K562 (cell line): ENCODE results near the gene CNTN6. TPM values are rescaled to one million over a fixed set of nuclear protein-coding genes. Genes with fewer than 3 reads are reported as not detected.

Experiments used
- polyA plus RNA-seq, 8 experiments: library from polyadenylated mRNA; depleted of rRNA in 4 of 8; stranded (reverse) in 5 of 8; unstranded in 3 of 8; fragments of >200 nt; fragmentation: Nextera tagmentation in 2 of 8; fragmentation: Illumina TruSeq in 1 of 8; extraction: Ambion mirVana in 2 of 8; extraction: Trizol in 1 of 8; gene quantifications; 2 replicates each; pipeline versions ENCODE4 v1.2.1 to v1.2.3, GENCODE V29; 2011 to 2014; ENCODE audit warnings: inconsistent platforms in 1 of 8, missing spikeins in 1 of 8
- total RNA-seq, 7 experiments: library from RNA; depleted of rRNA in 6 of 7; stranded (reverse); fragments of >200 nt in 6 of 7; fragmentation: Illumina TruSeq in 2 of 7; extraction: Trizol in 2 of 7; gene quantifications; 2 replicates each; pipeline versions ENCODE4 v1.2.1 to v1.2.3, GENCODE V29; 2011 to 2021; ENCODE audit warnings: low replicate concordance in 1 of 7
- TF ChIP-seq, protein P1 (sequence below): fragments of 450-650 bp; IDR thresholded peaks from 2 replicates; pipeline ENCODE4 v1.6.1; 2016; ENCODE audit warnings: mild to moderate bottlenecking, moderate library complexity

Gene CNTN6
- total and polyA plus RNA-seq, 9 of the 15 experiments (the other 6 are each of a cell fraction or from before 2014, with no cell fraction given) = not detected

DNA sequence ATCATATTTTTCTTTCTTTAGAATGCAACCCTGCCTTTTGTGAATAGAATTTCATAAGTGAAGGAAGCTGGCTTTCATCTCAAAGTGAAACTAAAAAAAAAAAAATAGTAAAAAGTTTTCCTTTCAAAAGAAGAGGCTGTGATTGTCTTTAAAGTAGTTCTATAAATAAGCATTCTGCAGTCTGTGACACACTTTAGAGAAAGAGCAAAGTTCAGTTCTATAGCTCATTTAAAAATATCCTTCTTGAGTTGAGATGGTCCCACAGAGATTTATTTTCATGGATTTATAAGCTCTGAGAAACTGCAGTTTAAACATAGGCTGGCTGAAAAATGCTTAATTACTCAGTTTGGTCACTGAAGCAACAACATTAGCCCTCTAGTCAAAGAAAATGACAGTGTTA lies 36.1 kb upstream of the CNTN6 start (continued):
- TF ChIP-seq, protein P1, sequence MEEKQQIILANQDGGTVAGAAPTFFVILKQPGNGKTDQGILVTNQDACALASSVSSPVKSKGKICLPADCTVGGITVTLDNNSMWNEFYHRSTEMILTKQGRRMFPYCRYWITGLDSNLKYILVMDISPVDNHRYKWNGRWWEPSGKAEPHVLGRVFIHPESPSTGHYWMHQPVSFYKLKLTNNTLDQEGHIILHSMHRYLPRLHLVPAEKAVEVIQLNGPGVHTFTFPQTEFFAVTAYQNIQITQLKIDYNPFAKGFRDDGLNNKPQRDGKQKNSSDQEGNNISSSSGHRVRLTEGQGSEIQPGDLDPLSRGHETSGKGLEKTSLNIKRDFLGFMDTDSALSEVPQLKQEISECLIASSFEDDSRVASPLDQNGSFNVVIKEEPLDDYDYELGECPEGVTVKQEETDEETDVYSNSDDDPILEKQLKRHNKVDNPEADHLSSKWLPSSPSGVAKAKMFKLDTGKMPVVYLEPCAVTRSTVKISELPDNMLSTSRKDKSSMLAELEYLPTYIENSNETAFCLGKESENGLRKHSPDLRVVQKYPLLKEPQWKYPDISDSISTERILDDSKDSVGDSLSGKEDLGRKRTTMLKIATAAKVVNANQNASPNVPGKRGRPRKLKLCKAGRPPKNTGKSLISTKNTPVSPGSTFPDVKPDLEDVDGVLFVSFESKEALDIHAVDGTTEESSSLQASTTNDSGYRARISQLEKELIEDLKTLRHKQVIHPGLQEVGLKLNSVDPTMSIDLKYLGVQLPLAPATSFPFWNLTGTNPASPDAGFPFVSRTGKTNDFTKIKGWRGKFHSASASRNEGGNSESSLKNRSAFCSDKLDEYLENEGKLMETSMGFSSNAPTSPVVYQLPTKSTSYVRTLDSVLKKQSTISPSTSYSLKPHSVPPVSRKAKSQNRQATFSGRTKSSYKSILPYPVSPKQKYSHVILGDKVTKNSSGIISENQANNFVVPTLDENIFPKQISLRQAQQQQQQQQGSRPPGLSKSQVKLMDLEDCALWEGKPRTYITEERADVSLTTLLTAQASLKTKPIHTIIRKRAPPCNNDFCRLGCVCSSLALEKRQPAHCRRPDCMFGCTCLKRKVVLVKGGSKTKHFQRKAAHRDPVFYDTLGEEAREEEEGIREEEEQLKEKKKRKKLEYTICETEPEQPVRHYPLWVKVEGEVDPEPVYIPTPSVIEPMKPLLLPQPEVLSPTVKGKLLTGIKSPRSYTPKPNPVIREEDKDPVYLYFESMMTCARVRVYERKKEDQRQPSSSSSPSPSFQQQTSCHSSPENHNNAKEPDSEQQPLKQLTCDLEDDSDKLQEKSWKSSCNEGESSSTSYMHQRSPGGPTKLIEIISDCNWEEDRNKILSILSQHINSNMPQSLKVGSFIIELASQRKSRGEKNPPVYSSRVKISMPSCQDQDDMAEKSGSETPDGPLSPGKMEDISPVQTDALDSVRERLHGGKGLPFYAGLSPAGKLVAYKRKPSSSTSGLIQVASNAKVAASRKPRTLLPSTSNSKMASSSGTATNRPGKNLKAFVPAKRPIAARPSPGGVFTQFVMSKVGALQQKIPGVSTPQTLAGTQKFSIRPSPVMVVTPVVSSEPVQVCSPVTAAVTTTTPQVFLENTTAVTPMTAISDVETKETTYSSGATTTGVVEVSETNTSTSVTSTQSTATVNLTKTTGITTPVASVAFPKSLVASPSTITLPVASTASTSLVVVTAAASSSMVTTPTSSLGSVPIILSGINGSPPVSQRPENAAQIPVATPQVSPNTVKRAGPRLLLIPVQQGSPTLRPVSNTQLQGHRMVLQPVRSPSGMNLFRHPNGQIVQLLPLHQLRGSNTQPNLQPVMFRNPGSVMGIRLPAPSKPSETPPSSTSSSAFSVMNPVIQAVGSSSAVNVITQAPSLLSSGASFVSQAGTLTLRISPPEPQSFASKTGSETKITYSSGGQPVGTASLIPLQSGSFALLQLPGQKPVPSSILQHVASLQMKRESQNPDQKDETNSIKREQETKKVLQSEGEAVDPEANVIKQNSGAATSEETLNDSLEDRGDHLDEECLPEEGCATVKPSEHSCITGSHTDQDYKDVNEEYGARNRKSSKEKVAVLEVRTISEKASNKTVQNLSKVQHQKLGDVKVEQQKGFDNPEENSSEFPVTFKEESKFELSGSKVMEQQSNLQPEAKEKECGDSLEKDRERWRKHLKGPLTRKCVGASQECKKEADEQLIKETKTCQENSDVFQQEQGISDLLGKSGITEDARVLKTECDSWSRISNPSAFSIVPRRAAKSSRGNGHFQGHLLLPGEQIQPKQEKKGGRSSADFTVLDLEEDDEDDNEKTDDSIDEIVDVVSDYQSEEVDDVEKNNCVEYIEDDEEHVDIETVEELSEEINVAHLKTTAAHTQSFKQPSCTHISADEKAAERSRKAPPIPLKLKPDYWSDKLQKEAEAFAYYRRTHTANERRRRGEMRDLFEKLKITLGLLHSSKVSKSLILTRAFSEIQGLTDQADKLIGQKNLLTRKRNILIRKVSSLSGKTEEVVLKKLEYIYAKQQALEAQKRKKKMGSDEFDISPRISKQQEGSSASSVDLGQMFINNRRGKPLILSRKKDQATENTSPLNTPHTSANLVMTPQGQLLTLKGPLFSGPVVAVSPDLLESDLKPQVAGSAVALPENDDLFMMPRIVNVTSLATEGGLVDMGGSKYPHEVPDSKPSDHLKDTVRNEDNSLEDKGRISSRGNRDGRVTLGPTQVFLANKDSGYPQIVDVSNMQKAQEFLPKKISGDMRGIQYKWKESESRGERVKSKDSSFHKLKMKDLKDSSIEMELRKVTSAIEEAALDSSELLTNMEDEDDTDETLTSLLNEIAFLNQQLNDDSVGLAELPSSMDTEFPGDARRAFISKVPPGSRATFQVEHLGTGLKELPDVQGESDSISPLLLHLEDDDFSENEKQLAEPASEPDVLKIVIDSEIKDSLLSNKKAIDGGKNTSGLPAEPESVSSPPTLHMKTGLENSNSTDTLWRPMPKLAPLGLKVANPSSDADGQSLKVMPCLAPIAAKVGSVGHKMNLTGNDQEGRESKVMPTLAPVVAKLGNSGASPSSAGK = no peak
